Measurements from ENCODE around the gene MTG1. TPM values are rescaled to one million over a fixed set of nuclear protein-coding genes. Genes with fewer than 3 reads are reported as not detected.

The MTG1 gene
- total RNA-seq, 1 donor from 2014 or later = 31.8 TPM

DNA sequence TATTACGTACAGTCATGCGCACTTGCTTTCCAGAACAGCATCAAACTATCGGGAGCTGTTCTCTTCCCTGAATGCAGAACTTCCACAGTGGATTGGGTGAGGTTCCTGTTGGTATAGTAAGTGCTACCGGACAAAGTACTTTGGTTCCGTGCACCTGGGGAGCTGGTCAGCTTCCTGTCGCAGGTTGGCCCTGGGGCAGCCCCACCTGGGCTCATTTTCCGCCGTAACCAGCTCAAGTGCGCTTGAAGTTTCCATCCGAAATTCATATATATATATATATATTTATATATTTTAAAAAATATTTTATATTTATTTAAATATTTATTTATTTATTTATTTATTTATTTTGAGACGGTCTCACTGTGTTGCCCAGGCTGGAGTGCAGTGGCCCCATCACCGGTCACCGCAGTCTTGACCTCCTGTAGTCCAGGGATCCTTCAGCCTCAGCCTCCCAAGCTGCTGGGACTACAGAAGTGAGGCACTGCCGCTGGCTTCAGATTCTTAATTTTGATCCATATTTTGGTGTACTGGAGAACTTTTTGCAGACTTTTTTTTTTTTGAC, 66.3 kb downstream of the MTG1 start:
- TF ChIP-seq, protein P1, sequence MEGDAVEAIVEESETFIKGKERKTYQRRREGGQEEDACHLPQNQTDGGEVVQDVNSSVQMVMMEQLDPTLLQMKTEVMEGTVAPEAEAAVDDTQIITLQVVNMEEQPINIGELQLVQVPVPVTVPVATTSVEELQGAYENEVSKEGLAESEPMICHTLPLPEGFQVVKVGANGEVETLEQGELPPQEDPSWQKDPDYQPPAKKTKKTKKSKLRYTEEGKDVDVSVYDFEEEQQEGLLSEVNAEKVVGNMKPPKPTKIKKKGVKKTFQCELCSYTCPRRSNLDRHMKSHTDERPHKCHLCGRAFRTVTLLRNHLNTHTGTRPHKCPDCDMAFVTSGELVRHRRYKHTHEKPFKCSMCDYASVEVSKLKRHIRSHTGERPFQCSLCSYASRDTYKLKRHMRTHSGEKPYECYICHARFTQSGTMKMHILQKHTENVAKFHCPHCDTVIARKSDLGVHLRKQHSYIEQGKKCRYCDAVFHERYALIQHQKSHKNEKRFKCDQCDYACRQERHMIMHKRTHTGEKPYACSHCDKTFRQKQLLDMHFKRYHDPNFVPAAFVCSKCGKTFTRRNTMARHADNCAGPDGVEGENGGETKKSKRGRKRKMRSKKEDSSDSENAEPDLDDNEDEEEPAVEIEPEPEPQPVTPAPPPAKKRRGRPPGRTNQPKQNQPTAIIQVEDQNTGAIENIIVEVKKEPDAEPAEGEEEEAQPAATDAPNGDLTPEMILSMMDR (conservative IDR thresholded peaks at IDR 0.05; ENCODE audit: low read depth, low read length) = no peak
- DNase-seq (ENCODE audit: low read depth) = no peak
- H3K4me3 ChIP-seq (ENCODE audit: low read depth, low read length) = no peak overlapping the region

DNA sequence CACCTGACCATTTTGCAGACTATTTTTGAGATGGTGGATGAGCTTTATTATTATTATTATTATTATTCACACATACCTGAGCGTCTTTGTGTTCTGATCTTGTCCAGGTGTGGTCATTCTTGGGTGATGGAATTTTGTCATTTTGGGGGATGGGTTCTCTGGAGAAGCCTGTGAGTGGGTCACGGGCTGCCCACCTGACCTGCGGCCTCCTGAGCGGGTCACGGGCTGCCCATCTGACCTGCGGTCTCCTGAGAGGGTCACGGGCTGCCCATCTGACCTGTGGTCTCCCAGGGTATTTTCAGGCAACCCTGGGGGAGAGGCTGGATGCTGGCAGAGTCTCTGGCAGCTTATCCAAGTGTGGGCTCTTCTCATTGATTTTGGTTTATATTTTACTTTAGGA, 67.1 kb downstream of the MTG1 start:
- DNase-seq (ENCODE audit: low read depth) = no peak
- TF ChIP-seq, protein P1 (conservative IDR thresholded peaks at IDR 0.05; ENCODE audit: low read depth, low read length) = no peak
- no peak overlapping the region for H3K4me3 ChIP-seq (ENCODE audit: low read depth, low read length)

DNA sequence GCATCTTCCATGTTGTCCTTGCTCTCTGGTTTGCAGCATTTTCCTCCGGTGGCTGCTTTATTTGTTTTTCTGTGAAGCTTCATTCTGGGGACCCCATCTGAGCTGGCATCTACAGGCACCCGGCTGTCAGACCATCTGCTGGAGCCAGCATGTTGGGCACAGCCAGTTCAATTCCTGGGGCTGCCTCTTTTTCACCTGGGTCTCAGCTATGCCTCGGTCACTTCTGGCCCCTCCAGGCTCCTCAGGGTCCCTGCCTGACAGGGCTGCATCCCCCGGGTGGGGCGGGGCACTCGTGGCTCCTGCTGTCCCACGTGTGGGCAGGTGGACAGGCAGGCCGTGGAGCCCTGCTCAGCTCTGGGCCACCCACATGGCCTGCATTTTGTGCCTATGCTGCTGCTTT, 67.9 kb downstream of the MTG1 start:
- H3K4me3 ChIP-seq (ENCODE audit: low read depth, low read length) = no peak overlapping the region
- DNase-seq (ENCODE audit: low read depth) = no peak
- TF ChIP-seq, protein P1 (conservative IDR thresholded peaks at IDR 0.05; ENCODE audit: low read depth, low read length) = no peak

DNA sequence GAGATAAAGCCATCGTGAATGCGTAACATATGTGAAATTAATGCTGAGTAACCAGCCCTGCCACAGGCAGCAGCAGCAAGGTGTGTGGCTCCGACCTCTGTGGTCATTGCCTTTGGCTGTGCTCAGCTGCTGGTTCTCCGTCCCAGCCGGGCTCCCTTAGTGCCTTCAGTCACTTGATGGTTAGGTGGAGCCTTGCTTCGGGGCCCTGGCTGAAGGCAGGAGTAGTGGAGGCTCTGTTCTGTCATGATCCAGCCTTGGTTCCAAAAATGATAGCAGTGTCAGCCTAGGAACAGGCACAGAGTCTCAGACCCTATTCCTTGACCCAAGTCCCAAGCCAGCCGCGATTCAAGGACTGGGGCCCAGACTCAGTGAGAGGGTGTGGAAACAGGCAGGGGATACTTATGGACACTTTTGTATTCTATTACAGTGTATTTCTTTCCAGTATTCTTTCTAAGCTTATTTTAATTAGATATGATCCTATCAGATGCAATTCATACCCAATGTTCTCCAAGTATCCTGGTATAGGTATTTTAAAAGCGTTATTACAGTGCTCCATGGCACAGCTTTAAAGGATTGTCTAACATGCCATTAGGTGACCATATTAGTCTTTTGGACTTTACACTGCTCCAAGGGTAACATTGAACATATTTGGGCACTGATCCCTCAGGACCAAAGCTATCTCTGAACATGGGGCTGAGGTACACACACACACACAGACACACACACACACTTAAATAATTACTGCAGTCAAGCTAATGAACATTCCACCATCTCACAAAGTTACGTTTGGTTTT, 68.8 kb downstream of the MTG1 start:
- no peak for DNase-seq (ENCODE audit: low read depth)
- no peak overlapping the region for H3K4me3 ChIP-seq (ENCODE audit: low read depth, low read length)
- TF ChIP-seq, protein P1 (conservative IDR thresholded peaks at IDR 0.05; ENCODE audit: low read depth, low read length) = no peak

DNA sequence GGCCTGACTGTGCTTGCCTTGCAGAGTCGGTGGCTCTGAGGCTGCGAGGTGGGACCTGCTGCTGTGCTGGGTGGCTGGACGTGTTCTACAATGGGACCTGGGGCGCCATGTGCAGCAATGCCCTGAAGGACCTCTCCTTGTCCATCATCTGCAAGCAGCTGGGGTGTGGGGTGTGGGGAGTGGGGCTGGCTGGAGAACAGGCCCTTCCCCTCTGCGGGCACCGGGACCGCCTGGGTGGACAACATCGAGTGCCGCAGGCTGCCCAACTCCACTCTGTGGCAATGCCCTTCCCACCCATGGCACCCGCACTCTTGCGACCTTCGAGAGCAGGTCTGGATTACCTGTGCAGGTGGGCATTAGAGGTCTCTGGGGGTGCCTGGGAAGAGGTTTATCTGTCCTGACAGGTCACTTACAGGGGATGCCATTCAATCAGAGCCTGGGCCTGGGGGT, 70.7 kb downstream of the MTG1 start:
- no peak overlapping the region for H3K4me3 ChIP-seq (ENCODE audit: low read depth, low read length)
- TF ChIP-seq, protein P1 (conservative IDR thresholded peaks at IDR 0.05; ENCODE audit: low read depth, low read length) = no peak
- DNase-seq (ENCODE audit: low read depth) = no peak

DNA sequence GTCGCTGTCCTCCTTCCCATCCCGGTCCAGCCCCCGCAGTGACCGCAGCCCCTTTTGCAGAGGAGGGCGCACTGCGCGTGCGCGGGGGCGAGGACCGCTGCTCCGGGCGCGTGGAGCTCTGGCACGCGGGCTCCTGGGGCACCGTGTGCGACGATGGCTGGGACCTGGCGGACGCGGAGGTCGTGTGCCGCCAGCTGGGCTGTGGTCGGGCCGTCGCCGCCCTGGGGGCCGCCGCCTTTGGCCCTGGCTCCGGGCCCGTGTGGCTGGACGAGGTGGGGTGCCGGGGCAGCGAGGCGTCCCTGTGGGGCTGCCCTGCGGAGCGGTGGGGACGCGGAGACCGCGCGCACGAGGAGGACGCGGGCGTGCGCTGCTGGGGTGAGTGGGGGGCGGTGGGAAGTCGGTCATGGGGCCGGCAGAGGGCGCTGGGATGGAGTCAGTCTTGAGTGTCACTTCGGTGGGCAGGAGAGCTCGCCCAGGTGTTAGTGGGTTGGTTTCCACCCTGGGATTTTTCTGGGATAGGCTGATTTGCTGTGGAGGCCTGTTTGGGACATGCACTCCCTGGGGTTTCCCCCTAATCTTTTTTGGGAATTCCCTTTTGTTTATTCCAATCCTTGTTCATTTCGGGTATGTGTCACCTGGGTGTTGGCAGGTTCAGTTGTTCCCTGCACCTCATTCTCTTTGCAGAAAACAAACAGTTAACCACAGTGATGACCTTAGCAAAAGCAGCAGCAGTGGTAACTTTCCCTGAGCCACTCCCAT, 71.4 kb downstream of the MTG1 start:
- H3K4me3 ChIP-seq (ENCODE audit: low read depth, low read length) = no peak overlapping the region
- TF ChIP-seq, protein P1 (conservative IDR thresholded peaks at IDR 0.05; ENCODE audit: low read depth, low read length) = no peak
- no peak for DNase-seq (ENCODE audit: low read depth)
